H9 (cell line): ENCODE data around the gene DHRS9. TPM values are rescaled to one million over a fixed set of nuclear protein-coding genes. Genes with fewer than 3 reads are reported as not detected.

ENCODE experiments used
- DNase-seq: peaks from one replicate; pipeline ENCODE4 v3.0.0-alpha.2; 2017
- H2AFZ ChIP-seq: one replicate; pipeline ENCODE4 v1.6.1; 2013; ENCODE audit warnings: mild to moderate bottlenecking, low read length, control low read depth, moderate library complexity
- H2AK5ac ChIP-seq: 2 replicates; pipeline ENCODE4 v1.6.1; 2013; ENCODE audit warnings: low read length, control low read depth, mixed read lengths; ENCODE audit not compliant: insufficient read length
- H2BK120ac ChIP-seq: one replicate; pipeline ENCODE4 v1.6.1; 2013; ENCODE audit warnings: low read depth, mild to moderate bottlenecking, low read length, control low read depth, inconsistent platforms; ENCODE audit not compliant: poor library complexity, severe bottlenecking
- H2BK12ac ChIP-seq: 2 replicates; pipeline ENCODE4 v1.6.1; 2013; ENCODE audit warnings: low read length, control low read depth, mixed read lengths, low read depth; ENCODE audit not compliant: insufficient read length
- H2BK15ac ChIP-seq: 2 replicates; pipeline ENCODE4 v1.6.1; 2013; ENCODE audit warnings: low read depth, low read length, control low read depth
- H2BK20ac ChIP-seq: one replicate; pipeline ENCODE4 v1.6.1; 2013; ENCODE audit warnings: low read depth, mild to moderate bottlenecking, low read length, control low read depth, inconsistent platforms; ENCODE audit not compliant: poor library complexity, severe bottlenecking
- H2BK5ac ChIP-seq: 2 replicates; pipeline ENCODE4 v1.6.1; 2013; ENCODE audit warnings: low read length, control low read depth, mixed read lengths; ENCODE audit not compliant: insufficient read length
- H3K14ac ChIP-seq: 2 replicates; pipeline ENCODE4 v1.6.1; 2013; ENCODE audit warnings: low read length, control low read depth; ENCODE audit not compliant: insufficient read depth
- H3K18ac ChIP-seq: 2 replicates; pipeline ENCODE4 v1.6.1; 2013; ENCODE audit warnings: low read depth, mild to moderate bottlenecking, mixed read lengths, low read length, control low read depth; ENCODE audit not compliant: insufficient read length
- H3K23ac ChIP-seq: 2 replicates; pipeline ENCODE4 v1.6.1; 2013; ENCODE audit warnings: low read length, control low read depth, mixed read lengths, low read depth; ENCODE audit not compliant: insufficient read length
- H3K23me2 ChIP-seq: 2 replicates; pipeline ENCODE4 v1.6.1; 2013; ENCODE audit warnings: low read depth, mild to moderate bottlenecking, mixed read lengths, low read length, control low read depth; ENCODE audit not compliant: insufficient read length, poor library complexity, severe bottlenecking
- H3K27ac ChIP-seq: 2 replicates; pipeline ENCODE4 v1.5.1; 2013; ENCODE audit warnings: low read length, control low read depth, mixed read lengths, low read depth; ENCODE audit not compliant: insufficient read length
- H3K27me3 ChIP-seq: 2 replicates; pipeline ENCODE4 v1.6.1; 2013; ENCODE audit warnings: low read length, control low read depth, inconsistent platforms; ENCODE audit not compliant: insufficient read depth
- H3K4ac ChIP-seq: 2 replicates; pipeline ENCODE4 v1.6.1; 2013; ENCODE audit warnings: low read depth, mild to moderate bottlenecking, control low read depth, inconsistent platforms, low read length, moderate library complexity
- H3K4me1 ChIP-seq: 2 replicates; pipeline ENCODE4 v1.6.1; 2013; ENCODE audit warnings: low read length, control low read depth, inconsistent platforms; ENCODE audit not compliant: insufficient read depth
- H3K4me2 ChIP-seq: 2 replicates; pipeline ENCODE4 v1.6.1; 2013; ENCODE audit warnings: low read length, control low read depth, mixed read lengths; ENCODE audit not compliant: insufficient read length, insufficient read depth
- H3K56ac ChIP-seq: 2 replicates; pipeline ENCODE4 v1.6.1; 2013; ENCODE audit warnings: low read depth, mild to moderate bottlenecking, mixed read lengths, low read length, control low read depth; ENCODE audit not compliant: insufficient read length
- H3K79me1 ChIP-seq: 2 replicates; pipeline ENCODE4 v1.6.1; 2013; ENCODE audit warnings: low read depth, mild to moderate bottlenecking, moderate library complexity, low read length, control low read depth, inconsistent platforms; ENCODE audit not compliant: insufficient read depth, poor library complexity, severe bottlenecking
- H3K79me2 ChIP-seq: 2 replicates; pipeline ENCODE4 v1.6.1; 2013; ENCODE audit warnings: low read length, control low read depth, inconsistent platforms; ENCODE audit not compliant: insufficient read depth
- H3K9ac ChIP-seq: 2 replicates; pipeline ENCODE4 v1.6.1; 2013; ENCODE audit warnings: low read length, control low read depth, mixed read lengths; ENCODE audit not compliant: insufficient read length; ENCODE audit errors: extremely low read depth
- H3K9me3 ChIP-seq: one replicate; pipeline ENCODE4 v1.6.1; 2013; ENCODE audit warnings: low read depth, low read length, inconsistent platforms; ENCODE audit not compliant: control insufficient read depth
- H3T11ph ChIP-seq: one replicate; pipeline ENCODE4 v1.6.1; 2013; ENCODE audit warnings: mild to moderate bottlenecking, low read length, control low read depth, inconsistent platforms
- H4K20me1 ChIP-seq: one replicate; pipeline ENCODE4 v1.6.1; 2013; ENCODE audit not compliant: control insufficient read depth, insufficient read length, insufficient read depth
- H4K5ac ChIP-seq: 2 replicates; pipeline ENCODE4 v1.6.1; 2013; ENCODE audit warnings: low read depth, mild to moderate bottlenecking, mixed read lengths, low read length, control low read depth; ENCODE audit not compliant: insufficient read length
- H4K8ac ChIP-seq: replicated peaks from 2 replicates; pipeline ENCODE4 v1.6.1; 2013; ENCODE audit warnings: low read length, control low read depth, mixed read lengths, low read depth; ENCODE audit not compliant: insufficient read length
- H4K91ac ChIP-seq: 2 replicates; pipeline ENCODE4 v1.6.1; 2013; ENCODE audit warnings: low read depth, mild to moderate bottlenecking, moderate library complexity, mixed read lengths, low read length, control low read depth; ENCODE audit not compliant: insufficient read length
- H3K27ac Mint-ChIP-seq, 3 experiments: 2 replicates in 2 of 3; 3 replicates in 1 of 3; pipeline ENCODE4 v1.8.0; 2020 to 2021; ENCODE audit warnings: mixed read lengths in 3 of 3, mild to moderate bottlenecking in 1 of 3, moderate library complexity in 1 of 3
- H3K27me3 Mint-ChIP-seq: 2 replicates; pipeline ENCODE4 v1.8.0; 2021; ENCODE audit warnings: low read depth, mild to moderate bottlenecking, moderate library complexity, mixed read lengths
- H3K36me3 Mint-ChIP-seq, 3 experiments: 2 replicates in 2 of 3; 3 replicates in 1 of 3; pipeline ENCODE4 v1.8.0; 2020 to 2021; ENCODE audit warnings: low read depth in 3 of 3, mixed read lengths in 3 of 3; ENCODE audit not compliant: insufficient read depth in 1 of 3
- H3K4me1 Mint-ChIP-seq, 2 experiments: 2 replicates each; pipeline ENCODE4 v1.8.0; 2020; ENCODE audit warnings: mixed read lengths in 2 of 2
- H3K4me3 Mint-ChIP-seq, 2 experiments: 2 replicates in 1 of 2; 3 replicates in 1 of 2; pipeline ENCODE4 v1.8.0; 2020 to 2021; ENCODE audit warnings: mild to moderate bottlenecking in 2 of 2, mixed read lengths in 2 of 2, moderate library complexity in 1 of 2
- H3K9me3 Mint-ChIP-seq, 2 experiments: 2 replicates in 1 of 2; 3 replicates in 1 of 2; pipeline ENCODE4 v1.8.0; 2020; ENCODE audit warnings: mild to moderate bottlenecking in 2 of 2, mixed read lengths in 2 of 2, moderate library complexity in 1 of 2
- CTCF ChIP-seq: fragments of 200-600 bp; sonication (generic); conservative IDR thresholded peaks from 3 replicates; pipeline ENCODE4 v1.8.0; 2021; ENCODE audit warnings: antibody characterized with exemption, mild to moderate bottlenecking
- WGBS: extraction: QIAGEN DNeasy Blood & Tissue Kit; methylation state at CpG from one replicate; pipeline ENCODE4 v1.1.7; 2013; ENCODE audit warnings: missing lambda C conversion rate, low lambda C conversion rate, mixed read lengths; ENCODE audit not compliant: insufficient read length; ENCODE audit errors: extremely low coverage; 5-methylcytosine and 5-hydroxymethylcytosine counted together
- total RNA-seq: library from RNA; stranded (reverse); gene quantifications from 2 replicates; pipeline ENCODE4 v1.2.1, GENCODE V29; 2021

The DHRS9 gene
- total RNA-seq, 1 experiment from 2014 or later, result not detected

GRCh38 chr2:169110916-169111315 is 41.6 kb downstream of the DHRS9 start:
- no peak overlapping the region for H3K4ac ChIP-seq
- peaks cover 11% of the 10 kb centered on the region for H3K27me3 Mint-ChIP-seq
- H2BK12ac ChIP-seq, result no peak overlapping the region
- H3K36me3 Mint-ChIP-seq, result no peaks in the 10 kb centered on the region
- no peak overlapping the region for H3K27ac ChIP-seq
- H4K8ac ChIP-seq, result no peak overlapping the region
- no peaks in the 10 kb centered on the region for H3K79me1 ChIP-seq
- no peak overlapping the region for H4K91ac ChIP-seq
- H3K4me3 Mint-ChIP-seq, result no peak overlapping the region
- H3K18ac ChIP-seq, result no peak overlapping the region
- no peak overlapping the region for H3K23ac ChIP-seq
- peak overlapping the region in 1 of 3 experiments; percentile 54; a peak in 1 of 7 replicates for H3K27ac Mint-ChIP-seq
- no peak overlapping the region for H2AFZ ChIP-seq
- H3K27me3 ChIP-seq, result no peaks in the 10 kb centered on the region
- H4K5ac ChIP-seq, result no peak overlapping the region
- TF ChIP-seq CTCF, result no peak
- no CpG with 5 or more reads among the region's 18 CpGs for WGBS
- no peaks in the 10 kb centered on the region for H4K20me1 ChIP-seq
- H3K14ac ChIP-seq, result no peak overlapping the region
- peaks cover 11 to 13% of the 10 kb centered on the region in 2 experiments for H3K4me1 Mint-ChIP-seq
- H3T11ph ChIP-seq, result no peak overlapping the region
- H3K56ac ChIP-seq, result no peak overlapping the region
- H3K9ac ChIP-seq, result no peak overlapping the region
- no peak overlapping the region for H2BK5ac ChIP-seq
- no peaks in the 10 kb centered on the region for H3K79me2 ChIP-seq
- H3K23me2 ChIP-seq, result no peaks in the 10 kb centered on the region
- DNase-seq, result peak; percentile 59
- no peak overlapping the region for H3K4me2 ChIP-seq
- no peaks in the 10 kb centered on the region for H3K9me3 Mint-ChIP-seq
- no peaks in the 10 kb centered on the region for H3K9me3 ChIP-seq
- no peak overlapping the region for H2BK20ac ChIP-seq
- 0 out of 2 replicates have a peak, but pooled peaks cover 2% of the 10 kb centered on the region for H3K4me1 ChIP-seq
- H2BK15ac ChIP-seq, result no peak overlapping the region
- H2AK5ac ChIP-seq, result no peak overlapping the region
- H2BK120ac ChIP-seq, result no peak overlapping the region
